ENCODE data around the gene PTPRA.
"Not testable (repeated sequence)": the region's sequence is repeated elsewhere in the genome, so short reads cannot be mapped to it uniquely, and the experiment has no call there.

The PTPRA gene

DNA sequence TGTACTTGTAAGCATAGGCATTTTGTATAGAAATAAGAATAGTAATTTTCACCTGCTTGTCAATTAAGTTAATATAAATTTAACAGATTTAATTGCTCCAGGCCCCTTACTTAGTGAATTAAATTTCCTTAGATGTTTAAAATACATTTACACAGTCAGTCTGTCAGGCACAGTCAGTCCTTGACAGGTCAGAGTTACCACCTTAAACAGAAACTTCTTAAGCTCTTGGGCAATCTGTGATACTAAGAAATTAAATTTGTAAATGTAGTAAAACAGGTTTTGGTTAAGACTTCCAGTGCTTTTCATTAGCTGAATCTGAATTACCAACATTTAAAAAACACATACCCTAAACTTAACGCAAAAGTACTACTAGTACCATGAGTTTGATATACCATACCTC lies 15.9 kb downstream of the PTPRA start:
- no peak for DNase-seq

DNA sequence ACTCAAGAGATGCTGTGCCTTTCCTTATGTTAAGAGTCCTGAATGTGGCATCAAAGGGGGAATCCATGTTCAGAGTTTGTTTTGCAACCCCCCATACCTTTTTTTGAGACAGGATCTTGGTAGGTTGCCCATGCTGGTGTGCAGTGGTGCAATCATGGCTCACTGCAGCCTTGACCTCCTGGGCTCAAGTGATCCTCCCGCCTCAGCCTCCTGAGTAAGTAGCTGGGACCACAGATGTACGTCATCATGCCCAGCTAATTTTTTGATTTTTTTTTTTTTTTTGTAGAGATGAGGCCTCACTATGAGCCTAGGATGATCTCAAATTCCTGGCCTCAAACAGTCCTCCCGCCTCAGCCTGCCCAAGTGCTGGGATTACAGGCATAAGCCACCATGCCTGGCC lies 16.5 kb downstream of the PTPRA start:
- DNase-seq = no peak

DNA sequence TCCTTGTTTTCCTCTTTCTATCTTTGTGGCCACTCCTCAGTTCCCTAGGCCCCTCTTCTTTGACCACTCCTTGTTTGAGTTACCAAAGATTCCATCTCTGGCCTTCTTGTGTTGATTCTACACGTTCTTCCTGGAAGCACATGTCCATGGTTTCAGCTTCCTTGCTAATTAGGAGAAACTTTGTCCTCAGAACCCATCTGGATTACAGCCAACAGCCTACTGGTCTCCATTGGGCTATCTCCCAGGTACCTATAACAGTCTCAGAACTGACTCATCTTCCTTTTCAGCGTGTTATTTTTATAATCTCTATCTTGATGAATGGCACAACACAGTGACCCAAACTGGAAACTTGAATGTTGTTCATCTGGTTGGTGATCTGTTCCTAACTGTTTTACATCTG lies 17.5 kb downstream of the PTPRA start:
- no peak for DNase-seq

DNA sequence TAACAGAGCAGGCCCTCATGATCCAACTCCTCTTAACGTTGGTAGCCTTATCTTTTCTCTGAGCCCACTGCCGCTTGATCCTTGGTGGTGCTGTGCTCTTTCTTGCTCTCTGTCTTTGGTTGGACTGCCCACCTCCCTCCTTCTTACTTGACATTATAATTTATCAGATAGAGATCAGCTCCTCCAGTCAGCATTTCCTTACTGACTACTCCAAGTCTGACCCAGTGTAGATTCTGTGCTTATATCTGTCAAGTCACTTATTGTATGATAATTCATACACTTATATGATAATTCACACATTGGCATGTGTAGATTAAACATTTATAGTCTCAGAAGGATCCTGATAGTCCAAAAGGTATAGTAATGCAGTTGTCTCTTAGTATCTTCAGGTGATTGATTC lies 18.1 kb downstream of the PTPRA start:
- DNase-seq = no peak

DNA sequence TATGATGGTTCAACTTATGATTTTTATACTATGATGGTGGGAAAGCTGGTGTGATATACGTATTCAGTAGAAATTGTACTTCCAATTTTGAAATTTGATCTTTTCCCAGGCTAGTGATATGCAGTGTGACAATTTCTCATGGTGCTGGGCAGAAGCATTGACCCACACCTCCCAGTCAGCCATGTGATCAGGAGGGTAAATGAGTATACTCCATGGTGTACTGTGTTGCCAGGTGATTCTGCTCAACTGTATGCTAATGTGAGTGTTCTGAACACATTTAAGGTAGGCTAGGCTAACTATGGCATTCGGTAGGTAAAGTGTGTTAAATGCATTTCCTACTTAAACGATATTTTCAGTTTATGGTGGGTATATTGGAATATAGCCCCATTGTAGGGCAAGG lies 19.1 kb downstream of the PTPRA start:
- DNase-seq = no peak

DNA sequence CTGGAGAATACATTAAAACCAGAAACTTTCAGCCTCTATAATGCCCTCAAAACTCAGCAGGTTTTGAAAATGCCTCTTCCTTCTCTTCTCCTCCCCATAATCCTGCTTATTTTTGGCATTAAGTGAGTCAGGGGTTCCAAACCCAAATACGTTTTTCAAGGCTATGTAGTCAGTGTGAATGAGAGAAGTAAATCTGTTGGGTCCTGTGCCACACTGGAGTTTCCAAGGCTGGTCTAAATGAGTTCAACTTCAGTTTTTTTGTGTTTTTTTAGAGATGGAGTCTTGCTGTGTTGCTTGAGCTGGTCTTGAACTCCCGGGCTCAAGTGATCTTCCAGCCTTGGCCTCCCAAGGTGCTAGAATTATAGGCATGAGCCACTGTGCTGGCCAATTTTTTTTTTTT lies 20.9 kb downstream of the PTPRA start:
- no peak for DNase-seq

DNA sequence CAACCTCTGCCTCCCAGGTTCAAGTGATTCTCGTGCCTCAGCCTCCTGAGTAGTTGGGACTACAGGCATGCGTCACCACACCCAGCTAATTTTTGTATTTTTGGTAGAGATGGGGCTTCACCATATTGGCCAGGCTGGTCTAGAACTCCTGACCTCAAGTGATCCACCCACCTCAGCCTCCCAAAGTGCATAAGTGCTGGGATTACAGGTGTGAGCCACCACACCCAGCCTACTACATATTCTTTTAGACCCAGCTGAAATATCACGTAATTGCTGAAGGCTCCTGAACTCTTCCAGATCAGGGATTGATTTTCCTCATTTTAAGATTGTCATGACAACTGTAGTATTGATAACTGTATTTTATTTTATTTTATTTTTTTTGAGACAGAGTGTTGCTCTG lies 21.9 kb downstream of the PTPRA start:
- not testable (repeated sequence) for DNase-seq

DNA sequence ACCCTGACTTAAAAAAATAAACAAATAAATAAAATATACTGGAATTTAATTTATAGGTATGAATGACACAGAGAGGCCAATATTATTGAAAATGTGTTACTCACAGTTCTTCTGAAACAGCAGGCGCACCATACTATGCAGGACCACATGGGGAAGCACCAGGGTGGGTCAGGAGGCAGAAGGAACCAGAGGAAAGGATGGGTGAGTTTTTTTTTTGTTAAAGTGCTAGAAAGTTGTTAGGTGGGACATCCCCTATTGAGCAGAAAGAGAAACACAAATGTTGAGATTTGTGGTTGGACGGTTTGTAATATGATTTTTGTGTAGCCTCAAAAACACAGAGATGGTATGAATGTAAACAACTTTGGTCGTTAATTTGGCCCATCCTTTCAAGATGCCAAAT lies 26.0 kb downstream of the PTPRA start:
- DNase-seq = no peak

DNA sequence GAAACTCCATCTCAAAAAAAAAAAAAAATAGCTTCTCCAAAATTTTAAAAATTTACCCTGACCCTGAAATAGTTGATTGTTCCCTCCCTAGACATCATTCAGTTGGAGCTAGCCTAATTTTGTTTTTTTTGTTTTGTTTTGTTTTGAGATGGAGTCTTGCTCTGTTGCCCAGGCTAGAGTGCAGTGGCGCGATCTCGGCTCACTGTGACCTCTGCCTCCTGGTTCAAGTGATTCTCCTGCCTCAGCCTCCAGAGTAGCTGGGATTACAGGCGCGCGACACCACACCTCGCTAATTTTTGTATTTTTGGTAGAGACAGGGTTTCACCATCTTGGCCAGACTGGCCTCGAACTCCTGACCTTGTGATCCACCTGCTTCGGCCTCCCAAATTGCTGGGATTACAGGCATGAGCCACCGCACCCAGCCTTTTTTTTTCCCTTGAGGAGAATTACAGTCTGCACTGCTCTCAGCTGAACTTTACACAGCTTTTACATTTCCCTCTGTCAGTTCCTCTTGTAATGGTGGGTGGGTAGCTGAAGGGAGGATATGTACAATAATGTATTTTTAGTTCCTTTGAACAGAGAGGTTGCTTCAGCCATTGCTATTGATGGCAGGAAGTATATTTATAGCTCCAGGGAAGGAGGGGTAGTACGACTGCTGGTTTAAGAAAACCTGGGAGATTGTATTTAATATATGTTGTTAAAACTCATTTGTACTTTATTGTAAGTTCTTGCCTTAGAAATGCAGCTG lies 27.7 kb downstream of the PTPRA start:
- no peak for DNase-seq

DNA sequence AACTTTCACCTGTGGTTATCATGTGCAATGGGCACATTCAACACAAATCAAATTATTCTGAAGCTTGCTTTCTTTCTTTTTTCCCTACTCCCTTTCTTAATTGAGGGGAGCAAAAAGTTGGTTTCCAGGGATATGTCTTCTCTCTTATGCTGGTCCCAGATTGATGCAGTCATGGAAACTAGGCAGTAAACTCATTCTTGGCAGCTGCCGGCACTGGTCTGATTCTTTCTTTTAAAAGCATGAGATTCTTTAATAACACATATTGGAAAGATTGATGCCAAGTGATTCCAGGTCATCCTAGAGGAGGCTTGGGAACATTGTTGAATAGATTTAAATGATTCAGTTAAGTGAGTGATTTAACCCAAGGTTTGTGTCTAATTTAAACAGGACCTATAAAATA lies 29.0 kb downstream of the PTPRA start:
- no peak for DNase-seq

DNA sequence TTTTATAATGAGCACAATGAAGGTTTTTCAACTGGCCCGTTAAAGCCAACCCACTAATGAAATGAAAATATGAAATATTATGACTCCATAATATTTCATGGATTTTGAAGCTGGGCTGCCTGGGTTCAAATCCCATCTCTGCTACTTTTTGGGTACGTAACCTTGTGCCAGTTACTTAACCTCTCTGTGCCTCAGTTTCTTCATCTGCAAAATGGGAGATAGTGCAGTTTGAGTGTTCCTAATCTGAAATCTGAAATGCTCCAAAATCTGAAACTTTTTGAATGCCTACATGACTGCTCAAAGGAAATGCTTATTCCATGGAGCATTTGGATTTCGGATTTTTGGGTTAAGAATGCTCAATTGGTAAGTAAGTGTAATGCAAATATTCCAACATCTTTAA lies 29.5 kb downstream of the PTPRA start:
- no peak for DNase-seq

DNA sequence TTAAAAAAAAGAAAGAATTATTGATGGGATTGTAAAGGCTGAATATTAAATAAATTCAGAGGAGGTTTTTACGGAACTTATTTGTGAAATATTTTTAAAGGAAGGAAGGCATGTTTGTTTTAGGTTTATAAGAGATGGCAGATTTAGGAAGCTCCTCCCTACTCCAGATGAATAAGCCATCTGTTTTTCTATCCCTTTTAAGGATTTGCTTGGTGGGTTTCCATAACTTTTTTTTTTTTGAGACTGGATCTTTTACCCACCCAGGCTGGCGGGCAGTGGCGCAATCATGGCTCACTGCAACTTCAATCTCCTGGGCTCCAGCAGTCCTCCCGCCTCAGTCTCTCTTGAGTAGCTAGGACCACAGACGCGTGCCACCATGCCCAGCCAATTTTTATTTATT lies 30.4 kb downstream of the PTPRA start:
- no peak for DNase-seq

DNA sequence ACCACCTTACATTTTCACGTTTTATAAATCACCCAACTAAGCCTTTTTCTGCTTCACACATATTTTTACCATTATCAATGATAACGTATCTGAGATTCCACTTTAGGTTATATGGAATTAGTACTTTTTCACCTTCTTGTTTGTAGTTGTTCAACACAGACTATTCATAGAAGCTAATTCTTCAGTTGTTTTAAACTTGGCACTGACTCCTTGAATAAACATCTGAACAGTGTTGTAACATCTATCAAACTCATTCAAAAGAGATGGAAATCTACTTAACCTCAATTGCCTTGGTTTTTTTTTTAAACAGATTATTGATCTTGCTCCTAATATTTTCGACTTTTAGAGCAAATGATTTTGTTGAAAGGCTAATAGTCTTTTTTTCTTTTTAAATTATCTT lies 34.2 kb downstream of the PTPRA start:
- no peak for DNase-seq

DNA sequence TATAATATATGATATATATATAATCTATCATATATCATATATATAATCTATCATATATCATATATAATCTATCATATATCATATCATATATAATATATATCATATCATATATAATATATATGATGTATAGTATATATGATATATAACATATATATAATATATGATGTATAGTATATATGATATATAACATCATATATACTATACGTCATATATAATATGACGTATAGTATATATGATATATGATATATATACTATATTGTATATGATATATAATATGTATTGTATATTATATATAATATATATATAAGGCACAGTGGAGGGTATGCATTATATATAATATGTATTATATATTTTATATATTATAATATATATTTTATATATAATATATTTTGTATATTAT lies 36.7 kb downstream of the PTPRA start:
- DNase-seq = no peak

DNA sequence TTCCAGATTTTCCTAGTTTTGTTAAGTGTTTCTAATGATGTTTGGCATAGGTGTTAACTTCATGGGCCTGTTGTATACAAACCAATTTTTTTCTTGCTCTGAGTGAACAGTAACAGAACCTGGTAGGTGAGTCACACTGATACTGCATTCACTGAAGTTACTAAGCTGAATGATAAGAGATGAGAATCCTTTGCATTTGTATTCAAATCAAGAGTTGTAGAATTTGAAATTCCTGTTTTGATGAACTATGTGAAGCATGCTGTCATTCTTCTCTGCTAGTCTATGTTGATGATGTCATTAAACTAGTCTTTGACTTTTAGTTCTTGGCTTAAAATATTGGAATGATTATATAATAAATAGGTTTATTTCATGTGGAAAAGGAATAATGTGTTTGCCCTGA lies 37.9 kb downstream of the PTPRA start:
- no peak for DNase-seq

DNA sequence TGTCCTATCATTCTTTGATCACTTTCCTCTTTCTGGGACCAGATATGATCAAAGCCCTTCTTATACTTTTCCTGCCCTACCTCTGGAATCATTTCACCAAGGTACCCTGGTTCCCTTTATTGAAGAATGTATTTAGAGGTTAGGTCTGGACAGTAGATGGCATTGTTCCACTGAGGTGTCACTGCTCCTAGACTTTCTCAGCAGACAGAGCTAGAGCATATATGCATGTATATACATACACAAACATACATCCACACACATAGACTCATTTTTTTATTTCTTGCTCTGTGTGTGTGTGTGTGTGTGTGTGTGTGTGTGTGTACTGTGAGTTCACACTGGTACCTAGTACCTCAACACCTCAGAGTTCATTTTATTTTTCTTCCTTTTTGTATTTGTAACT lies 40.9 kb downstream of the PTPRA start:
- DNase-seq = no peak

DNA sequence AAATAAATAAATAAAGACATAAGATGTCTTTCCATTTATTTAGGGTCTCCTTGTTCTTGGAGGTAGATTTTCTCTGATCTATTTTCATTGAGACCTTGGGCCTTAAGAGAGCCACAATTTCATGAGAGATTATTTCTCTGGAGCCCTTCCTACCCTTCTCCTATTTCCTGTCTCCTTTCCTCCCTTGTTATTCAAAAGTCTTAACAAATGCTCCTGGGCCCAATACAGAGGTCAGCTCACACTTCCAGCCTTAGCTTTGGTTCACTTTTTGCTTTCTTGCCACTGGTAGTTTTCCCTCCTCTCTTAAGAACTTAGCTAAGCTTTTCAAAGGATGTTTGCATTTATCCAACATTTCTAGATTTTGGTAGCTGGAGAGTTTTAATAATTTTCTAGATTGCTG lies 44.0 kb downstream of the PTPRA start:
- no peak for DNase-seq

DNA sequence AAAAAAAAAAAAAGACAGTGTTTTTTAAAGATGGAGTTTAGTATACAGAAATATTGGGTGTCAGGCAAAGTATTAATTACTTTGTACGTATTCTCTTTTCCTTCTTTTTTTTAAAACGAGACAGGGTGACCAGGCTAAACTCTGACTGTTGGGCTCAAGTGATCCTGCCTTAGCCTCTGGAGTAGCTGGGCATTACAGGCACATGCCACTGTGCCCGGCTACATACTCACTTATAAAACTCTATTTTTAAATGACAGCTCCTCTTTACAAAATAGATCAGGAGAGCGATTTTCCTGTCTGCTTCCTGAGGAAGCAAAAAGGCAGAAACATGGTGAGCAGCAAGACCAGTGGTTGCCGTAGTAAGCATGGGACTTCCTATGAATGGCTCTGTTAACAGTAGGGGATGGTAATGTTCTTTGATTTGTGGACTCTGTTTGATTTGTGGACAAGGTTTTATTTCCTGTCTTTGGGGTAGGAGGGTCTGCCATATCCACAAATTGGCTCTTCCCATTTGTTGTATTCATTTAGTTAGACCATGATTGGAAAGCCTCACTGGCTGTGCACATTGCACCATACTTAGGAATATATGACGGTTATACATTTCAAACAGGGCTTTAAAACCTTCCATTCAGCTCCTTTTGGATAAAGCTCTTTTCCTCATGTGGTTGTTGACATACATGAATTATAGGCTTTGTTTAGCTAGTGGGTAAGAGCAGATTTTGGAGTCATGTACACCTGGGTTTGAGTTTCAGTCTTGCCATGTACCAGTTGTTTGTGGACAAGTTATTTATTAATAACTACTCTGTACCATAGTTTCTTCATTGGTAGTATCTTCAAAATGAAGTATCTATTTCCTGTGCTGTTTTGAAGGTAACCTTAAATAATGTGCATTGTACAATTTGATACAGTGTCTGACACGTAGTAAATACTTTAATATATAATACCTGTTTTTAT lies 45.1 kb downstream of the PTPRA start:
- no peak for DNase-seq

DNA sequence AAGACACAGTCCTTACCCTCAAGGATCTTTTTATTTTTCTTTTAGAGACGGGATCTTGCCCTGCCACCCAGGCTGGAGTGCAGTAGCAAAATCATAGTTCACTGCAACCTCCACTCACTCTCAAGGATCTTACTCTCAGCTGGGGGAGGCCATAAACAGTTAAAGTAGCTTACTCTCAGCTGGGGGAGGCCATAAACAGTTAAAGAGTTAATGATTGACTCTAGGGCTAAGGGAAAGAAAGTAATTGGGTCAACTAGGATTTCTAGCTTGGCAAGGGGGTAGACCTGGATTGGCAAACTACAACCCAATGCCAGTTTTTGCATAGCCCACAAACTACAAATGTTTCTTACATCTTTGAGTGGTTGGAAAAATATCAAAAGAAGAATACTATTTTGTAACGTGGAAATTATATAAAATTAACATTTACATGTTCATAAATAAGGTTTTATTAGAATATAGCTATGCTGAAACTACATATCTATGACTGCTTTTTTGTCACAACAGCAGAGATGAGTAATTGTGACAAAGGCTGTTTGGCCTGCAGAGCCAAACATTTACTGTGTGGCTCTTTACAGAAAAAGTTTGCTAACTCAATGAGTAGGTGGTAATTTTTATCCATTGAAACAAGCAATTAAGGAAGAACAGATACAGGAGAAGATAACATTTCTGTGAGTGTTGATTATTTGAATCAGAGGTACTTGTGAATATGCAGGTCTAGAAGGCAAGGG lies 46.4 kb downstream of the PTPRA start:
- no peak for DNase-seq

DNA sequence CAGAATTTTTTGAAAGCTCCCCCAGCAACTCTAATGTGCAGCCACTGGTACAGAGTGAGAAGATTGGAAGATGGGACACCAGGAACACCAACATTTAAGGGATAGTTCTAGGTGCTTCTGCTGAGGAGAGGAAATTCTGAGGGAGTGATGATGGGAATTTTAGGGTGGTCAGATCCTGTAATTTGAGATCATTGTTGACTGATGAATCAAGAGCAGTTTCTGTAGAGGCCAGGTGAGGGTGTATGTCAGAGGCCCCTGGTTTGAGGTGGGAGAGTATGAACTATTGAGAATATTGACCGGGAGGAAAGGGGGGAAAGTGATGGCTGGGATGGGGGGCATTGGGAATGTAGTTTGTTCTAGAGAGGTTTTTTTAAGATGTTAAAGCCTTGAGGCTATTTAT lies 47.2 kb downstream of the PTPRA start:
- DNase-seq = no peak

DNA sequence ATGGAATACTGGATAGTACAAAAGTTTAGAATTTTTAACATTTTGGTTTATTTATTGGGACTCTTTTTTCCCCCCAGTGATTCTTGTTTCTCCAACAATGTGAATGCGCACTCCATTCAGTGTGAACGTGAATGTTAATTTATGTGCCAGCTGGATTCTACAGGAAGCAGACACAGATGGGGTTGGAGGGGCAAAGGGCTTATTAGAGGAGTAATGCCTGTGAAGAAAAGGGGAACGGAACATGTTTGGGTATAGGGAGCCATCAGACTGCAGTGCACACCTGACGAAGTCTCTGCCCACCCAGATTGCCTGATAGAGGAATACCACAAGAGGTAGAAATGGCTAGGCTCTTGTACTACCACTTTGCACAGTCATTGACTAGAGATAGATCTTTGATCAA lies 48.2 kb downstream of the PTPRA start:
- no peak for DNase-seq

DNA sequence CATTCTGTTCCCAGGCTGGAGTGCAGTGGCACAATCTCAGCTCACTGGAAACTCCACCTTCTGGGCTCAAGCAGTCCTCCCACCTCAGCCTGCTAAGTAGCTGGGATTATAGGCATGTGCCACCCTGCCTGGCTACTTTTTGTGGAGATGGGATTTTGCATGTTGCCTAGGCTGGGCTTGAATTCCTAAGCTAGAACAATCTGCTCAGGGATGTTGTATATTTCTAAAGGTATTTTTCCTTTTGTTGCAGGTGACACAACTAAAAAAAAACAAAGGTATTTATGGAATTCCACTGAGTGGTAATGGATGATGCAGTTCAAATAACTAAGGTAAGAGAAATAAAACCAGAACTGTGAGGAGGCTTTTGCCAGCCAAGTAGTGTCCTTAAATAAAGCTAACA lies 49.7 kb downstream of the PTPRA start:
- DNase-seq = no peak

DNA sequence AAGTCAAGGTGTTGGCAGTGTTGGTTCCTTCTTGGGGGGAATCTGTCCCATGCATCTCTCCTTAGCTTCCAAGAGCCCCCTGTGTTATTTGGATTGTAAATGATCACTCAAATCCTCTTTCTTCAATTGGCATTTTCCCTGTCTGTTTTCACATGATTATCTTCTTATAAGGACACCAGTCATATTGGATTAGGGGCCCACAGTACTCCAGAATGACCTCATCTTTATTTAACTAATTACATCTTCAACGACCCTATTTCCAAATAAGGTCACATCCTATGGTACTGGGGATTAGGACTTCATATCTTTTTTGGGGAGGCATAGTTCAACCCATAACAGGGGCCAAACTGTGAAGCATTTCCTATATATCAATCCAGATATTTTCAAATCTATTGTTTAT lies 57.3 kb downstream of the PTPRA start:
- no peak for DNase-seq

DNA sequence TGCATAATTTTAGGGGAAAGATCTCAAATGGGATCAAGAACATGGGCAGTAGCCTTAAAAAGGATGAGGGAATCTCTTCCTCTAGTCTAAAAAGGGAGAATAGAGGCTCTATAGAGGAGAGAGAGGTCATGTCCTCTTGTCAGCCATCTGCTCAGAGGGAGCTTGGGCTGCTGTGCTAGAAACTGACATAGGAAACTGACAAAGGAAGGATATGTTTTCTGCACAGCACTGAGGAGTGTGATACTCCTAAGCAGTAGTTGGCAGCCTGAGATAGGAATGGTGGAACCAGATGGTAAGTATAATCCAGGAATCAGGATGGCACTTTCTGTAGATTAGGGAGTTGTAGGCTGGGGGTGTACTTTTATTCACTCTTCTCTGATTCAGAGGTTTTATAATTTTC lies 59.2 kb downstream of the PTPRA start:
- DNase-seq = no peak

All from 8988T (cell line).